GM19397 (cell line): ENCODE data around the gene PREB.

Experiments
- ATAC-seq: cut with Tn5 transposase; IDR thresholded peaks from one replicate; pipeline ENCODE4 v1.9.1; 2021; ENCODE audit warnings: mild to moderate bottlenecking, moderate library complexity; ENCODE audit not compliant: unreplicated experiment

Gene PREB

DNA sequence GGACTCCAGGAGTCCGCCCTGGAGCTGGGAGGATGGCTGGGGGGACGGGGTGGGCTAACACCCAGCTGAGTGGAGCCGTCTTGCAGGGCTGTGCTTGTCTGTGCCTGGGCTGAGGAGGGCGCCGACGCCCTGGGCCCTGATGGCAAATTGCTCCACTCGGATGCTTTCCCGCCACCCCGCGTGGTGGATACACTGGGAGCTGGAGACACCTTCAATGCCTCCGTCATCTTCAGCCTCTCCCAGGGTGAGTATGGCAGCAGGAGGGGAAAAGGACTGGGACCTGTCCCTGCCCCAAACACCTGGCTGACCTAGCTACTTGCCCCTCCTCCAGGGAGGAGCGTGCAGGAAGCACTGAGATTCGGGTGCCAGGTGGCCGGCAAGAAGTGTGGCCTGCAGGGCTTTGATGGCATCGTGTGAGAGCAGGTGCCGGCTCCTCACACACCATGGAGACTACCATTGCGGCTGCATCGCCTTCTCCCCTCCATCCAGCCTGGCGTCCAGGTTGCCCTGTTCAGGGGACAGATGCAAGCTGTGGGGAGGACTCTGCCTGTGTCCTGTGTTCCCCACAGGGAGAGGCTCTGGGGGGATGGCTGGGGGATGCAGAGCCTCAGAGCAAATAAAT lies 35.0 kb downstream of the PREB start:
- no peak for ATAC-seq

DNA sequence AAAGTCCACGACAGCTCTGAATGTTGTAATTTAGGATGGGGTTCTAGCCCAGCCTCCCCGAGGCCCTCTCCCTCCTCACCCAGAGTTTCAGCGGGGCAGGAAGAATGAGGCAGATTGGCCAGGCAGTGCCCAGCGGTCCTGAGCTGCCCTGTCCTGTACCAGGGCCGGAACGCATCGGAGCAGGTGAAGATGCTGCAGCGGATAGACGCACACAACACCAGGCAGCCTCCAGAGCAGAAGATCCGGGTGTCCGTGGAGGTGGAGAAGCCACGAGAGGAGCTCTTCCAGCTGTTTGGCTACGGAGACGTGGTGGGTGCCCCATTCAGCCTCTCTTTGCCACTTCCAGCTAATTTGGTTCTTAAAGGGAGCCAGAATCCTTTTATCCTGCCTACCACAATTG lies 37.1 kb downstream of the PREB start:
- no peak for ATAC-seq

DNA sequence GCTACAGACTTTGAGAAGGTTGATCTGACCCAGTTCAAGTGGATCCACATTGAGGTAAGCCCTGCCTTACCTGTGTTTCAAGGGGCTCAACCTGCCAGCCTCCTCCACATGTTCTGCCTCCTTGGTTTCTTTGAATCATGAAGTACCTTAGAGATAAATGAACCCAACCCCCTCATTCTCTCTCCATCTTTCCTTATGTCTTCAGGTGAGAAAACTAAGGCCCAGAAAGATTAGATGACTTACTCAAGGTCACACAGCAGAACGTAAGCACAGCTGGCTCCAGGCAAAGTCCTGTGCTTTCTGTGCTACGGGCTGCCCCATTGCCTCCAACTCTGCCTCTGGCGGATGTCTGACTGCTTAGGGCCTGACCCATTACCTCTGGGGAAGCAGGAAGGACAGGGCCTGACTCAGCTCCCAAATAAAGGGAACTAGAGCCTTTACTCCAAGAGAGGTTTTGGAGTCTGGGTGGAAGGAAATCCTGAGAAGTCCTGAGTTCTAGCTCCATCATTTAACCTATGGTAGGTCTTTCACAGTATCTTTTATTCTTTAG lies 37.6 kb downstream of the PREB start:
- ATAC-seq: no peak

DNA sequence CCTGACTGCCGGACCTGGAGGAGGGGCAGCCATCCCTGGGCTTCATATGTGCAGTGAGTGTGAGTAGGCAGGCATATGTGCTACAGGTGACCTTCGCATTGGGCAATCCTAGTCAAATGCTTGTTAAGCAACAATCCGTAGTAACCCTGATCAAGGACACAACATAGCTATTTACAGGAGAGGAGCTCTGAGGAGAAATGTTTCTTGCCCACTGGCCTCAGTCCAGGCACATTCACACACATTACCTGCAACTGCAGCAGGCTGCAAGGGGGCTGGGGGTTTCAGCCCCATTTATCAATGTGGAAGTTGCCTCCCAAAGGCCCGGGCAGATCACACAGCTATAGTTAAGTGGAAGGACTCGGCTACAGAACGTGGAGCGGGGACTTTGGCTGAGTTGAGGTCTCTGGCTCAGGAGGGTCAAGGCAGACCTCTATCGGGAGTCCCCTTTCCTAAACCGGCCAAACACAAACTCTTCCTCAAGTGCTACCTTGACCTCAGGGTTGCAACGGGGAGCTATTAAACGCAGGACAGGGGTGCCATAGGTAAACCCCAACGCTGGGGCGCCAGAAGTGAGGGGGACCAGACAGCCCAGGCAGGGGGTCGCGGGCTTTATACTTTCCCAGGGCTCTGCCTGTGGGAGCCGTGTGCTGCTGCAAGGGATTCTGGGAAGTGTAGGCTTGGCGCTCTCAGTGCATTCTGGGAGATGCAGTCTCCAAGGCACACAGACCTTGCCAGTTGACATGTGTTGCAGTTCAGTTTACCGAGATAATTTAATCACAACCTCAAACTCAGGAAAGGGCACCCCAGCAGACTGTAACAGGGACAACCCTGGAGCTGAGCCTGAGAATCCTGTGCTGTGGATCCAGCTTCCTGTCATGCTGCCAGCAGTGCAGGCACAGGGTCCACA lies 38.4 kb downstream of the PREB start:
- ATAC-seq: no peak

DNA sequence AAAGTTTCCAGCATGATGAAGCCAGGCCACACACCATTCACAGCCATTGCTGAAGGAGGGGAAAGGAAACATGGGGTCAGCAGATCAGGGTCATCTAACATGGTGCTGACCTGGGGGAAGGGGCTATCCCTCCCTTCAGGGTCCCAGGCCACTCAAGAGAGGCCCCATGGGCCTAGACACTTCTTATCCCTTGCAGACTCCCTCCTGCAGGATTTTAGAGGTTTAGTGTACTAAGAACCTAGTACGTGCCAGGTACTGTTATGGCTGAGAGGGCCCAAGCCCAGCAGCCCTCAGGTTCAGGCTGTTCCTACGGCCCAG lies 39.0 kb downstream of the PREB start:
- ATAC-seq: no peak

DNA sequence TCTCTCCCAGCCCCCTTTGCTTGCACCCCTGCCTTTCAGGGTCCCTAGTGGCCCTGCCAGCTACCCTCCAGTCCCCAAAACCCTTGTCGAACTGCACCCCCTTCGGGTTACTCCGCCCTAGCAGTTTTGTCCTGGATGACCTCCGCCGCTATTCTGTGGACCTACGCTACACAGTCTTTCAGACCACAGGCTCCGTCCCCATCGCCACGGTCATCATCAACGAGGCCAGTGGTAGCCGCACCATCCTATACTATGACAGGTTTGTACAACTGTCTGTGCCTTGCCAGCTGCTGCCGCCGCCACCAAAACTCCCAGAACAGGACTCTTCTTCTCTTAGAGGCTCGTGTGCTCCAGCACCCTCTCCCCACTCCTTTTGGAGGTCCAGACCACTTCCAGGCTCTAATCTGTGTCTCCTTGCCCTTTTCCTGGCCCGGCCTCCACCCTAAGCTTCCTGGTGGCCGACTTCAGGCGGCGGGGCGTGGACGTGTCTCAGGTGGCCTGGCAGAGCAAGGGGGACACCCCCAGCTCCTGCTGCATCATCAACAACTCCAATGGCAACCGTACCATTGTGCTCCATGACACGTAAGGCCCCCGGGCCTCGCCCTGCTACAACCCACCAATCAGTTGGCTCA lies 40.0 kb downstream of the PREB start:
- no peak for ATAC-seq

DNA sequence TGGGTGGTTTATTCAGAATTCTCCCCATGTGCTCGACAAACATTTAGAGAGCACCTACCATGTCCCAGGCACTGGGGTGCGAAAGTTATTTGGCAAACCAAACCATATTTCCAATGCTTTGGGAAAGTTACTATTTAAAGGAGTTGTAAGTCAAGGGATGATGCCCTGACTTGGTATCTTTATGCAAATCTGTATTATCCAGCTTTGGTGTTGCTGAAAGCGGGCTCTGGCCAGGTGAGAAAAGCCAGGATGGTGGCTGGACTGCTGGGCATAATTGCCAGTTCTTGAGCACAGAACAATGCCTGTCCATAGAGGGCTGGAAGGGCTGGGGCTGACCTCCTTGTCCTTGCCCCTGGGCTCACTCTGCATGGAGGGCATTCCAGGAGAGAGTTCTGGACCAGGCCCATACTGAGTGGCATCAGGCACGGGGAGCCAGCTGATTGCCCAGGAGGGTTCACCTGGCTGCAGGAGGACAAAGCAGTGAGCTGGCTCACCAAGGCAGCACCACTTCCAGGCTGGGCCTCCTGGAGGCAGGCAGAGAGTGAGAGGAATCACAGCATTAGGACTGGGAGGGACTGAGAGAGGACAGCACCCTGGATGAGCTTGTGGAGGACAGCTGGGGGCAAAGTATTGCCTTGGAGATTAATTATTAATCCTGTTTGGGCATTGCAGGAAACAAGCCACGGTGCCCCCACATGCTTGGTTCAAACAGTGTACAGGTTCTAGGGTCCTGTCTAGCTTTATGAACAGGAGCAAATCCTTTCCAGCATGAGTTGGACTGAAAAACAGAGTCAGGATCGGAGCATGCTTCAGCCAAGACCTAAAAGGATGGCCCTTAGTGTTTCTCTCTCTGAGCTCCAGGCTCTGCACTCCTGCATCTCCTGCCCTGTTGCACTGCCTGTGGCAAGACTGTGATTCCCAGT lies 40.7 kb downstream of the PREB start:
- no peak for ATAC-seq

DNA sequence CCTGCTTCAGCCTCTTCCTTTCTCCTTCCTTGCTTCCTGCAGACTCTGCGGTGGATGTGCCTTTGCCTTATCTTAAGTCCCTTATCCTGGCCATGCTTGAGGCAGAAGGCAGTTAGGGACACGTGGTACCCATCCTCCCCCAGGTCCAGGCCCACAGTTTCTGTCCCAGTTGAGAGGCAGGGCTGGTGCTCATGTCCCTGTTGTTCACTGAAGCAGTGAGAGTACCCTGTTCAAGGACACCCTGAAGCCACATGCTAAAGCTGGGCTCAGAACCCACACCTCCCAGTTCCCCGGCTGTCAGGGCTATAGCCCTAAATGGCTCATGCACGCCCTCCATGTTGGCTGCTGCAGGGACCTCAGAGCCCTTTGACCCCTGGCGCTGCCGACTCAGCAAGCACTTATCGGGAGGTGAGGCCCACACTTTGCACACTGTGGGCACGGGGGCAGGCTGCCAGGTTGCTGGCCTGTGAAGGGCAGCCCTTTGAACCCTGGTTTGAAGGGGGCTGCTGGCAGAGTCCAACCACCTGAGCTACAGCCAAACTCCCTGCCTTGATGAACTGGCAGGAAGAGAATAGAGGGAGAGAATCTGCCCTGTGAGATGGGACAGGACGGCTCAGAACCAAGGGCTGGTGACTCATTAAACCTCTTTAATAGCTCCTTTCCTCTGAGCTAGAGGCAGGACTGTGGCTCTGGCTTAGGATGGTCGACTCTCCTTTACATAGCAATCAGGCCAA lies 41.6 kb downstream of the PREB start:
- ATAC-seq: no peak

DNA sequence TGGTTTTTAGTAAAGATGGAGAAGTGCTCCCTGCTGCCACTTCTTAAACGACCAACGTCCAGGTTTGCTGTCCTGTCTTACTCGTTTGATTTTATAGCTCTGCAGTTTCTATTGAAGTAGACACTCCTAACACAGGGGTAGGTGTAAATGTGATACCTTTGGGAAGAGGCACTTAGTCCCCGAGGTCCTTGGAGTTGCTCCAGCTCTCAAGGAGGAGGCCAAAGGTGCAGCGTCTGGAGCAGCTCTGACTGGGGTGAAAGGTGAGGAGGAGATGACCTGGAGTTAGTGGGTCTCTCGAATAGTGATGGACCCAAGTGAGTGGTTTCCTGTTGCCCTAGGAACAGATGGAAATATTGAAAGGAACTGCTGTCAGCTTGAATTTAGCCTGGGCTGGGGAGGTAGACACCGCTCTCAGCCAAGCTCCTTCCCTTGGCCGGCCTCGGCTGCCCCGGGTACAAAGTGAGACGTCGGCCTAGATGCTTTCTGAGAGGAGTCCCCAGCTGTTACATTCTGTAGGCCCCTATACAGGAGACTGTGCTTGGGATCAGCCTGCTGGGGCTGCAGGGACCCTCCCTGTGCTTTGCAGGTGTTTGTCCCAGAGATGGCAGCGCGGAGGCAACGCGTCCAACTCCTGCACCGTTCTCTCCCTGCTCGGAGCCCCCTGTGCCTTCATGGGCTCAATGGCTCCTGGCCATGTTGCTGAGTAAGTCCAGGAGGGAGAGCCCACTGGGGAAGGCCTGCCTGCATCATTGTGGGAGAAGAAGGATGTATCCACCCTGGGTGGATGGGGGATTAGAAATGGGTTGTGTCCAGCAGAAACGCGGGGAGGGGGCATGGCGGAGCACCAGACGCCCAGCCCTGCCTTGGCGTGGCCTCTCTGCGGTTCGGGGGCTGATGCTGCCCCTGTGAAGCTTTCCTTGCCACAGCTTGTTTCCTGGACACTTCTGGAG lies 42.4 kb downstream of the PREB start:
- ATAC-seq: no peak

DNA sequence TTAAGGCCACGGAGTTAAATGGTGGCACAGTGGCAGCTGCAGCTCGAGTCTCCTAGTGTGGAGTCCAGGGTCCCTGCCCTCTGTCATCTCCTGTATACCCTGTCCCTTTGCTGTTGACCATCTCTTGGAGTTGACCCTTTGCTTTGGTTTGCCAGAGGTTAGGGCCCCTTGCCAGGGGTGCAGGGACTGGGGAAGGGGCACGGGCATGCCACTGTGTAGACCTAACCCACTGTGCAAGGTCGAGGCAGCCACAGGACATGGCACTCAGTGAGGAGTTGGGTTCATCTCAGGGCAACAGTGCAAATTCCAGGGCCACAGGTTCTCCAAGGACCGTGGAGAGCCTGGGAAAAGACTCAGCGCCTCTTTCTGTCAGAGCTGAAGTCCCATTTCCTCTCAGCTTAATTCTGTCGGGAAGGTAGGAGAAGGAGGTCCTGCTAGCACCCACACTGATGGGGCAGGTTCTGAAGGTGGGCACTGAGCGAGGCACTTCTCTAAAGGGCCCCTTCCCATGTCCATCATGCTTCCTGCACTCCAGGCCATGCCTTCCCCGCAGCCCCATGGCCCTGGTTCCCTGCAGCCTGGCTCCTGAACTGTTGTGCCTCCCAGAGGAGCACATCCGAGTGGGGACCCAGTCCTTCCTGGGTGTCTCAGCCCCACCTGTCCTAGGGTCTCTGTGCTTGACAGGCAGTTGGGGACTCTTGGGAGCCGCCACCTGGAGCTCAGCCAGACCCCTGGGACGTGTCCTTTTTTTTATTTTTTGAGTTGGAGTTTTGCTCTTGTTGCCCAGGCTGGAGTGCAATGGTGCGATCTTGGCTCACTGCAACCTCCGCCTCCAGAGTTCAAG lies 45.1 kb downstream of the PREB start:
- ATAC-seq: no peak

DNA sequence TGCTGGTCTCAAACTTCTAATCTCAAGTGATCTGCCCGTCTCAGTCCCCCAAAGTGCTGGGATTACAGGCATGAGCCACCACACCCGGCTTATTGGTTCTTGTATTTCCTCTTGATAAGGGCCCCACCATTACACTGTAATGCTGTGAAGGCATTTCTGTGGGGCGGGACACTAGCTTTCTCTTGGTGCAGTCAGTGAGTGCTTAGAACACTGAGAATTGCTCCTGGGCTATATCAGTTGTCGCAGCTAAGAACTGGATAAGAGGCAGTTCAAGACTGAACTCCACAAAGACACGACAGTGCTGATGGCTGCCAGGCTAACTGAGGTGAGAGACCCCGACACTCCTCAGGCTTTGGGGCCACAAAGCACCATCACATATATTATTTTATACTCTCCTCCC lies 45.8 kb downstream of the PREB start:
- ATAC-seq: no peak

DNA sequence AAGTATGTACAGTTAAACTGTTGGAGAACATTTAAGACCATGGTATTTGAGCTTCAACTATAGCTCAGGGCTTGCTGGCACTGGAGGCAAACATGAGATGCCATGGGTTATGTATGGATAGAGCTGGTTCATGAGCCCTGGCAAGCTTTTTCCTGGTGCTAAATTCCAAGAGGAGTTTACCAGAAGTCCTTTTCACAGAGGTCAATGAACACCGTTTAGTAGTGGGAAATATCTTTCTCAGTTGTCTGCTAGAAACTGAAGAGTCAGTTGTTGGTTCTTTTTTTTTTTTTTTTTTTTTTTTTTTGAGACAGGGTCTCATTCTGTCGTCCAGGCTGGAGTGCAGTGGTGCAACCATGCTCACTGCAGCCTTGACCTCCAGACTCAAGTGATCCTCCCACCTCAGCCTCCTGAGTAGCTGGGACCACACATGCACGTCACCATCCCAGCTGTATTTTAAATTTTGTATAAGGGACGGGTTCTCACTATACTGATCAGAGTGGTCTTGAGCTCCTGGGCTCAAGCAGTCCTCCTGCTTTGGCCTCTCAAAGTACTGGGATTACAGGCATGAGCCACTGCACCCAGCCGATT lies 46.5 kb downstream of the PREB start:
- no peak for ATAC-seq

DNA sequence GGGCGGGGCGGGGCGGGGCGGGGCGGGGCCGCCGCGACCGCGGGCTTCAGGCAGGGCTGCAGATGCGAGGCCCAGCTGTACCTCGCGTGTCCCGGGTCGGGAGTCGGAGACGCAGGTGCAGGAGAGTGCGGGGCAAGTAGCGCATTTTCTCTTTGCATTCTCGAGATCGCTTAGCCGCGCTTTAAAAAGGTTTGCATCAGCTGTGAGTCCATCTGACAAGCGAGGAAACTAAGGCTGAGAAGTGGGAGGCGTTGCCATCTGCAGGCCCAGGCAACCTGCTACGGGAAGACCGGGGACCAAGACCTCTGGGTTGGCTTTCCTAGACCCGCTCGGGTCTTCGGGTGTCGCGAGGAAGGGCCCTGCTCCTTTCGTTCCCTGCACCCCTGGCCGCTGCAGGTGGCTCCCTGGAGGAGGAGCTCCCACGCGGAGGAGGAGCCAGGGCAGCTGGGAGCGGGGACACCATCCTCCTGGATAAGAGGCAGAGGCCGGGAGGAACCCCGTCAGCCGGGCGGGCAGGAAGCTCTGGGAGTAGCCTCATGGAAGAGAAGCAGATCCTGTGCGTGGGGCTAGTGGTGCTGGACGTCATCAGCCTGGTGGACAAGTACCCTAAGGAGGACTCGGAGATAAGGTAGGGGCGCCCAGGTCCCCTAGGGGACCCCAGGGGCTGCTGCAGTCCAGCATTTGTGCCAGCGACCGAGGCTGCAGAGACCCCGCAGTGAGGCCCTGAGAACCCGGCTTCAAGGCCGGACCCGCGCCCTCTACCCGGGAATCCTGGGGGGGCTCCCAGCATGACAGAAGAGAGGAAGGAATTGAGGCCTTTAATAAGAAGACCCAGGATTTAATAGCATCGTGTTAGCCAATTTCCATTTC lies 47.5 kb downstream of the PREB start, which contains the start of gene KHK:
Gene KHK, plus strand, starts transcription at position 49 of the 870 bp plus-strand sequence. Its CDS starts 488 bp downstream, at position 537.
- ATAC-seq: peak; percentile 5

DNA sequence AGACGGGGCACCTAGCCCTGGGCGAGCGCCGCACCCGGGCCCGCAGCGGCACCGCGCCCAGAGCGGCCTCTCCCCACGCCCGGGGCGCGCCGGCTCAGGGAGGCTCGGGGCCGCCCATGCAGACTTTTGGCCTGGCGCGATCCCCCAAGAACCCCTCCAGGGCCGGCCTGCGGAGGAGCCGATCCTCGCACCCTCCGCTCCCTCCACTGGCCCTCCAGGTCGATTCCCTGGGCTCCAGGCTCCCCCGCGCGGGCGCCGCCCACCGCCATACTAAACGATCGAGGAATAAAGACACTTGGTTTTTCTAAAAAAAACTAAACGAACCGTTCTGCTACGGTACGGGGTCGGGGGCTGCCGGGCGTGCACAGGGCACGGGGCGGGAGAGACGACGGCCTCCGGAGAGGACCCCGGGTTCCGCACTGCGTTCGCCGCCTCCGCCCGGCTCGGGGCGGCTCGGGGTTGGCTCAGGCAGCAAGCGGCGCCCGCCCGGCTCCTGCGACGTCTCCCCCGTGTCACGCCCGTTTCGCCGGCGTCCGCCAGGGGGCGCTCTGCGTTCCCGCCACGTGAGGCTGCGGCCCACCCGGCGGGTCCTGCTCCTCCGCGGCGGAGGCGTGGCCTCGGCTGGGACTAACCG lies 48.2 kb downstream of the PREB start:
- peak; percentile 86 for ATAC-seq

DNA sequence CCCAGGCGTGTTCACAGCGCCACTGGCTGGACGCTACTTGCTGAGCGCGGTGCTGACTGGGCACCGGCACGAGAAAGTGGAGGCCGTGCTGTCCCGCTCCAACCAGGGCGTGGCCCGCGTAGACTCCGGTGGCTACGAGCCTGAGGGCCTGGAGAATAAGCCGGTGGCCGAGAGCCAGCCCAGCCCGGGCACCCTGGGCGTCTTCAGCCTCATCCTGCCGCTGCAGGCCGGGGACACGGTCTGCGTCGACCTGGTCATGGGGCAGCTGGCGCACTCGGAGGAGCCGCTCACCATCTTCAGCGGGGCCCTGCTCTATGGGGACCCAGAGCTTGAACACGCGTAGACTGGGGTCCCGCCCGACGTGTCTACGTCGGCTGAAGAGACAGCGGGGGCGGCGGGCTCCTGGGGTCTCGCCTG lies 48.8 kb downstream of the PREB start:
- no peak for ATAC-seq

DNA sequence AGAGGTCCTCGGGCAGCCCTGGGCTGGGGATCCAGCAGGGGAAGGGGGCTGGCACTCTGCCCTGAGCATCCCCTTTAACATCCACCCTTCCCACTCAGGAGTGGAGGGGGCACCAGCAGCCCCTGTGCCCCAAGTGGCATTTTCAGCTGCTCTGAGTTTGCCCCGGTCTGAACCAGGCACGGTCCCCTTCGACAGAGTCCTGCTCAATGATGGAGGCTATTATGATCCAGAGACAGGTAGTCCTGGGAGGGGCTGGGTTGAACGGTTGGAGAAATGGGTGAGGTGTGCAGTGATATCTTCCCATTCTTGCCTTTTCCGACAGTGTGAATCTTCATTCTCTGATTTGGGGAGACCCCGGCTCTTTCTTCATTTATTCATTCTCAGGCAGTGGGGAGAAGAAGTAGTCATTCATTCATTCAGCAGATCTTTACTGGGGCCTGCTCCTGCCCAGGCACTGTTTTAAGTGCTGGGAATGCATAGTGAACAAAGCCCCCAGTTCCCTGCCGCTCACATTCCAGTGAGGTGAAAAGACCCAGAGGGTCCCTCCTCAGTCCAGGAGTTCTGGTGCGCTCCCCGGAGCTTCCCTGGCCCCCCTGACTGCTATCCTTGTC lies 49.3 kb downstream of the PREB start:
- ATAC-seq: no peak
